Dermis blood vessel endothelial cell (primary cell): ENCODE results near the gene TIGAR. TPM values are rescaled to one million over a fixed set of nuclear protein-coding genes. Genes with fewer than 3 reads are reported as not detected.
A peak's percentile ranks its signal among the peaks of the same experiment; 100 is the strongest.

Experiments used
- DNase-seq: peaks from one replicate; pipeline ENCODE4 v3.0.0; 2010
- total RNA-seq: library from RNA; depleted of rRNA; stranded (reverse); fragments of >200 nt; gene quantifications from 2 replicates; pipeline ENCODE4 v1.2.3, GENCODE V29; 2014

Gene TIGAR
- total RNA-seq, 1 donor from 2014 or later, result 11.2 TPM

GRCh38 chr12:4307593-4308333, 13.2 kb upstream of the TIGAR start:
- DNase-seq, result peak; percentile 87

- no peak for DNase-seq
Observed at GRCh38 chr12:4308334-4308950, 12.6 kb upstream of the TIGAR start.

GRCh38 chr12:4311776-4312175, 9.2 kb upstream of the TIGAR start:
- no peak for DNase-seq

- no peak for DNase-seq
Observed at GRCh38 chr12:4312251-4312650, 8.8 kb upstream of the TIGAR start.

- no peak for DNase-seq
Observed at GRCh38 chr12:4320497-4320852, 538 bp upstream of the TIGAR start.

GRCh38 chr12:4322726-4323125, 1.7 kb downstream of the TIGAR start:
- no peak for DNase-seq

- no peak for DNase-seq
Observed at GRCh38 chr12:4323396-4323795, 2.4 kb downstream of the TIGAR start.

- DNase-seq, result no peak
Observed at GRCh38 chr12:4324366-4324765, 3.4 kb downstream of the TIGAR start.

GRCh38 chr12:4325966-4326365, 5.0 kb downstream of the TIGAR start:
- DNase-seq, result no peak

GRCh38 chr12:4327293-4327692, 6.3 kb downstream of the TIGAR start:
- DNase-seq, result no peak

- no peak for DNase-seq
Observed at GRCh38 chr12:4330203-4330602, 9.2 kb downstream of the TIGAR start.

GRCh38 chr12:4331221-4331620, 10.2 kb downstream of the TIGAR start:
- no peak for DNase-seq

GRCh38 chr12:4331842-4332241, 10.8 kb downstream of the TIGAR start:
- DNase-seq, result no peak

GRCh38 chr12:4346931-4347330, 25.9 kb downstream of the TIGAR start:
- peak; percentile 55 for DNase-seq

GRCh38 chr12:4353785-4354208, 32.8 kb downstream of the TIGAR start:
- peak; percentile 25 for DNase-seq

- DNase-seq, result no peak
Observed at GRCh38 chr12:4355156-4356040, 34.4 kb downstream of the TIGAR start.

GRCh38 chr12:4356041-4356327, 35.0 kb downstream of the TIGAR start:
- DNase-seq, result peak; percentile 50

- DNase-seq, result no peak
Observed at GRCh38 chr12:4366090-4366489, 45.1 kb downstream of the TIGAR start.

GRCh38 chr12:4369548-4369947, 48.5 kb downstream of the TIGAR start:
- no peak for DNase-seq

GRCh38 chr12:4370265-4370664, 49.3 kb downstream of the TIGAR start:
- DNase-seq, result no peak

GRCh38 chr12:4372653-4373052, 51.6 kb downstream of the TIGAR start:
- no peak for DNase-seq

GRCh38 chr12:4375449-4375848, 54.4 kb downstream of the TIGAR start:
- no peak for DNase-seq

- DNase-seq, result no peak
Observed at GRCh38 chr12:4378772-4379171, 57.8 kb downstream of the TIGAR start.

- DNase-seq, result peak; percentile 19
Observed at GRCh38 chr12:4379405-4379804, 58.4 kb downstream of the TIGAR start, which contains the start of gene FGF23. TSS of gene FGF23 (minus strand) at chr12:4379712. CDS start at chr12:4379582, 130 bp downstream.
